SK-N-SH (cell line): ENCODE data around the gene RRP8. TPM values are rescaled to one million over a fixed set of nuclear protein-coding genes. Genes with fewer than 3 reads are reported as not detected.

Experiments used
- CTCF ChIA-PET: fragments of 300-600, 350-600 bp; formaldehyde crosslinking; extraction: SDS; loops from one replicate; lab custom pipeline; 2021; lab: Yijun Ruan, JAX
- POLR2A ChIA-PET: fragments of 350-600 bp; sonication (Branson Sonifier 250); formaldehyde crosslinking; extraction: SDS; loops from one replicate; lab custom pipeline; 2020; ENCODE audit warnings: antibody characterized with exemption, inconsistent platforms; lab: Yijun Ruan, JAX
- DNase-seq: peaks from one replicate; pipeline ENCODE4 v3.0.0; 2012
- H2AFZ ChIP-seq: fragments of 200-600 bp; sonication (generic); 2 replicates; pipeline ENCODE4 v1.8.1; 2016; ENCODE audit warnings: antibody characterized with exemption, mild to moderate bottlenecking, low read depth
- H3F3A ChIP-seq: fragments of 200-600 bp; sonication (generic); replicated peaks from 2 replicates; pipeline ENCODE3; 2016; ENCODE audit warnings: antibody characterized with exemption, mild to moderate bottlenecking; ENCODE audit not compliant: insufficient read depth
- H3K27ac ChIP-seq, 2 experiments: fragments of 200-500 bp in 1 of 2; fragments of 200-600 bp in 1 of 2; sonication (Bioruptor generic) in 1 of 2; sonication (generic), shearing (Covaris generic) in 1 of 2; 2 replicates each; pipeline versions ENCODE4 v1.5.1 to v1.6.1; 2014 to 2016; ENCODE audit warnings: low read depth in 2 of 2, inconsistent platforms in 1 of 2, low read length in 1 of 2, mild to moderate bottlenecking in 1 of 2, mixed read lengths in 1 of 2
- H3K27me3 ChIP-seq: fragments of 200-600 bp; sonication (generic), shearing (Covaris generic); 2 replicates; pipeline ENCODE4 v1.6.1; 2016; ENCODE audit warnings: mixed run types; ENCODE audit not compliant: insufficient read depth
- H3K36me3 ChIP-seq, 2 experiments: fragments of 200-500 bp in 1 of 2; fragments of 200-600 bp in 1 of 2; sonication (Bioruptor generic) in 1 of 2; sonication (generic) in 1 of 2; replicated peaks in 1 of 2; 2 replicates each; pipeline versions ENCODE3 to v1.5.1; 2014 to 2016; ENCODE audit warnings: low read length in 1 of 2, mild to moderate bottlenecking in 1 of 2; ENCODE audit not compliant: insufficient read depth in 2 of 2, control insufficient read depth in 1 of 2
- H3K4me1 ChIP-seq, 2 experiments: fragments of 200-500 bp in 1 of 2; fragments of 200-600 bp in 1 of 2; sonication (Bioruptor generic) in 1 of 2; sonication (generic), shearing (Covaris generic) in 1 of 2; 2 replicates each; pipeline versions ENCODE4 v1.5.1 to v1.6.1; 2014 to 2016; ENCODE audit warnings: low read depth in 1 of 2, low read length in 1 of 2, mixed run types in 1 of 2; ENCODE audit not compliant: insufficient read depth in 2 of 2, control insufficient read depth in 1 of 2
- H3K4me2 ChIP-seq: fragments of 200-600 bp; sonication (generic), shearing (Covaris generic); 2 replicates; pipeline ENCODE4 v1.6.1; 2017; ENCODE audit warnings: mixed run types
- H3K4me3 ChIP-seq, 2 experiments: fragments of 200-500 bp in 1 of 2; fragments of 200-600 bp in 1 of 2; sonication (Bioruptor generic) in 1 of 2; sonication (generic), shearing (Covaris generic) in 1 of 2; 2 replicates each; pipeline versions ENCODE4 v1.5.1 to v1.8.1; 2014 to 2016; ENCODE audit warnings: low read depth in 2 of 2, inconsistent platforms in 1 of 2, low read length in 1 of 2, mild to moderate bottlenecking in 1 of 2, mixed read lengths in 1 of 2, moderate library complexity in 1 of 2
- H3K79me2 ChIP-seq: fragments of 200-600 bp; sonication (generic); 2 replicates; pipeline ENCODE4 v1.8.1; 2017; ENCODE audit warnings: mild to moderate bottlenecking; ENCODE audit not compliant: insufficient read depth
- H3K9ac ChIP-seq: fragments of 200-600 bp; sonication (generic); 2 replicates; pipeline ENCODE4 v1.6.1; 2017; ENCODE audit warnings: mixed run types
- H3K9me2 ChIP-seq: fragments of 200-600 bp; sonication (generic); 2 replicates; pipeline ENCODE4 v1.6.1; 2017; ENCODE audit warnings: mixed run types
- H3K9me3 ChIP-seq: fragments of 200-600 bp; sonication (generic); 2 replicates; pipeline ENCODE4 v1.6.1; 2017; ENCODE audit warnings: mixed run types, mild to moderate bottlenecking, moderate library complexity
- H4K20me1 ChIP-seq: fragments of 200-600 bp; sonication (generic); 2 replicates; pipeline ENCODE4 v1.6.1; 2017; ENCODE audit warnings: mild to moderate bottlenecking, mixed run types; ENCODE audit not compliant: insufficient read depth
- CTCF ChIP-seq: fragments of 200-600 bp; sonication (generic); IDR thresholded peaks from 2 replicates; pipeline ENCODE4 v1.6.1; 2017; ENCODE audit warnings: antibody characterized with exemption, mild to moderate bottlenecking, moderate library complexity
- EP300 ChIP-seq, 2 experiments: IDR thresholded peaks; 2 replicates each; pipeline versions ENCODE4 v1.4.0 to v1.6.1; 2012; ENCODE audit warnings: borderline replicate concordance in 1 of 2, low read depth in 1 of 2, low read length in 1 of 2
- FOSL2 ChIP-seq: IDR thresholded peaks from 2 replicates; pipeline ENCODE4 v1.4.0; 2012; ENCODE audit warnings: low read depth, mild to moderate bottlenecking, moderate library complexity, borderline replicate concordance
- IRF3 ChIP-seq: fragments of 150-350 bp; IDR thresholded peaks from 2 replicates; pipeline ENCODE4 v1.6.1; 2016; ENCODE audit warnings: mild to moderate bottlenecking, low read depth, low read length
- JUND ChIP-seq: IDR thresholded peaks from 2 replicates; pipeline ENCODE4 v1.4.0; 2012
- NFIC ChIP-seq: IDR thresholded peaks from 2 replicates; pipeline ENCODE4 v1.4.0; 2012; ENCODE audit warnings: borderline replicate concordance
- RFX5 ChIP-seq: IDR thresholded peaks from 2 replicates; pipeline ENCODE4 v1.6.1; 2012; ENCODE audit warnings: mild to moderate bottlenecking, improper control_type of control experiment, low read length
- SIN3A ChIP-seq: IDR thresholded peaks from 2 replicates; pipeline ENCODE4 v1.6.1; 2012; ENCODE audit warnings: low read depth, mild to moderate bottlenecking, low read length, moderate library complexity, borderline replicate concordance
- SMC3 ChIP-seq: IDR thresholded peaks from 2 replicates; pipeline ENCODE4 v1.6.1; 2012; ENCODE audit warnings: low read depth, low read length, improper control_type of control experiment
- TAF1 ChIP-seq: IDR thresholded peaks from 2 replicates; pipeline ENCODE4 v1.6.1; 2012; ENCODE audit warnings: low read depth, mild to moderate bottlenecking, low read length, moderate library complexity, borderline replicate concordance
- TEAD4 ChIP-seq: IDR thresholded peaks from 2 replicates; pipeline ENCODE4 v1.4.0; 2012; ENCODE audit warnings: mild to moderate bottlenecking, borderline replicate concordance; ENCODE audit not compliant: insufficient read depth
- USF1 ChIP-seq: IDR thresholded peaks from 2 replicates; pipeline ENCODE4 v1.4.0; 2012; ENCODE audit warnings: low read depth, borderline replicate concordance
- USF2 ChIP-seq: fragments of 150-350 bp; IDR thresholded peaks from 2 replicates; pipeline ENCODE4 v1.6.1; 2017; ENCODE audit warnings: antibody characterized with exemption, low read length, low read depth, borderline replicate concordance
- WGBS: methylation state at CpG from one replicate; pipeline ENCODE4 v1.1.6; 2017; ENCODE audit warnings: low lambda C conversion rate; 5-methylcytosine and 5-hydroxymethylcytosine counted together
- polyA plus RNA-seq, 3 experiments: library from polyadenylated mRNA; depleted of rRNA; stranded (reverse); fragments of >200 nt; gene quantifications; 2 replicates each; pipeline ENCODE4 v1.2.3, GENCODE V29; 2012
- TF ChIP-seq, protein P1 (sequence below): IDR thresholded peaks from 2 replicates; pipeline ENCODE4 v1.4.0; 2012; ENCODE audit warnings: low read depth

Gene RRP8
- polyA plus RNA-seq, 1 of the 3 experiments (the other 2 are of a cell fraction), result 7.8 TPM

DNA sequence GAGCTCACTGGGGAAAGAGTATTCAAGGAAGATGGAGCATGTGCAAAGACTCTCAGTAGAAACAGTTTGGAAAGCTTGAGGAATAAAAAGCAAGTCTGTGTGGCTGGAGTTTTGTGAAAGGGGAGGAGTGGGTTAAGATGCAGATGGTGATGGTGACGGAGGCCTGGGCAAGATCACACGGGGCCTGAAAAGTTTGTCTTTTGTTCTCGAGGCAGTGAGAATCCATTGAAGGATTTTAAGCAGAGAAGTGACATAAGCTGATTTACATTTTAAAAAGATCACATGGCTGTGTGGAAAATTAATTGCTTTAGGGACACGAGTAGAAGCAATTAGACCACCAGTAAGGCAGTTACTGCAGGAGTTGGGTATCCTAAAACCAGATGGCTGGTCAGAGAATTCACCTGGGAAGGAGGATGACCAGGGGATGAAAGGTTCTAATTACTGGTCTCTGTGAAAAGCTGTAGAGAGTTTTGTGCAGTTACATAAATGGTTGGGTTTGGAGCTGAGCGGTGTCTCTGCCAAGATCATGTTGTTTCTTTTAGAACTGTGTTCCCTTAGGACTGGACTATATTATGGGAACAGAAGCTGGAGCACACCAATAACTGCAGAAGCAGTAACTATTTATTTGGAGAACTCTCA lies 7.1 kb downstream of the RRP8 start:
- H3K4me1 ChIP-seq, result no peaks in the 10 kb centered on the region; a peak in 1 of 4 replicates
- no peaks in the 10 kb centered on the region for H3F3A ChIP-seq
- no peaks in the 10 kb centered on the region for H4K20me1 ChIP-seq
- H3K27me3 ChIP-seq, result no peaks in the 10 kb centered on the region
- no peaks in the 10 kb centered on the region for H3K9me3 ChIP-seq
- no peak overlapping the region for H2AFZ ChIP-seq
- no peak for DNase-seq
- H3K9me2 ChIP-seq, result no peaks in the 10 kb centered on the region
- 94% methylated on average over 5 of the region's 5 CpGs for WGBS
- POLR2A ChIA-PET, result interaction anchor here (0.8 kb wide), 1 partner anchor 87 kb away, joined by 3 read pairs; the partner anchor contains the start of gene MRPL17
- CTCF ChIA-PET, result interaction anchor here (0.9 to 2.5 kb wide), 3 partner anchors 13 to 65 kb away, joined by 3 to 9 read pairs (median 3); no protein-coding TSS in a partner anchor
- no peak overlapping the region for H3K4me3 ChIP-seq
- peaks cover 23 to 74% of the 10 kb centered on the region in 2 experiments for H3K36me3 ChIP-seq
- H3K9ac ChIP-seq, result no peak overlapping the region
- no peak for TF ChIP-seq SIN3A
- TF ChIP-seq USF1, result no peak
- TF ChIP-seq TAF1, result no peak
- no peak for TF ChIP-seq USF2
- no peak for TF ChIP-seq TEAD4
- TF ChIP-seq CTCF, result no peak
- TF ChIP-seq, protein P1, sequence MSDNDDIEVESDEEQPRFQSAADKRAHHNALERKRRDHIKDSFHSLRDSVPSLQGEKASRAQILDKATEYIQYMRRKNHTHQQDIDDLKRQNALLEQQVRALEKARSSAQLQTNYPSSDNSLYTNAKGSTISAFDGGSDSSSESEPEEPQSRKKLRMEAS, result no peak
- TF ChIP-seq, all 33 proteins: peak for 0
- Histone ChIP-seq H3K79me2 (peaks cover 33% of the 10 kb centered on the region), H3K27ac (no peak overlapping the region), H3K4me2 (no peak overlapping the region)

DNA sequence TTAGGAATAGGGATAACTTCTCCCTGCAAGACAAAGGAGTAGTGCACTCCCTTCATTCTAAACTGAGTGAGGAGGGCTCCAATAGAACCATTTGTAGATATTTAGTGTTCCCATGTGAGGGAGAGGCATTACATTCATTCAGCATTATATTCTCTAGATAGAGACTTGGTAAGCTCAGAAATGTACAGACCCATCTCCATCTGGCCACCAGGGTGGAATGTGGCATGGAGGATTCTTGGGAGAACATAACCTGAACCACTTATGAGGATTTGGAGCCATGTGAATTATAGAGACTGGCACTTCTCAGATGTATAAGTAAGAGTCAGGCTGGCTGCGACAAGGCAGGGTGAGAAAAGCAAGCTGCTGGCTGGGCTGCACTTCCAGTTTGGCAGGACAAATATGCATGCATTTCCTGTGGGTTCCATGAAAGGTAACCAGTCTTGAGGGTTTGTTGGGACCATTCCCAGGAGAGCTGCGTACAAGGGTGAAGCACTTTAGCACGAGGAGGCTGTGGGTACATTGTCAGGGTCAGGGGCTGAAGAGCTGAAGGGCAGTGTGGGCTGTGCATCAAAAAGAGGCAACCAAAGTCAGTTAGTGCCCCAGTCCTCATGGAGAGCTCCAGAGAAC lies 9.2 kb downstream of the RRP8 start:
- Histone ChIP-seq H3K9ac (no peak overlapping the region), H3K4me3 (no peak overlapping the region), H4K20me1 (no peaks in the 10 kb centered on the region), H3F3A (peaks cover 6% of the 10 kb centered on the region), H3K9me3 (no peaks in the 10 kb centered on the region; the same call in 1 of the 2 replicates), H3K9me2 (no peaks in the 10 kb centered on the region), H3K27ac (no peak overlapping the region), H3K79me2 (peaks cover 14% of the 10 kb centered on the region; the same call in 1 of the 2 replicates), H3K4me2 (no peak overlapping the region), H2AFZ (no peak overlapping the region), H3K36me3 (peaks cover 21 to 53% of the 10 kb centered on the region in 2 experiments), H3K4me1 (no peaks in the 10 kb centered on the region), H3K27me3 (no peaks in the 10 kb centered on the region)
- 92% methylated on average over 2 of the region's 3 CpGs for WGBS
- no peak for DNase-seq
- ChIA-PET POLR2A (interaction anchor here (1.2 kb wide), 1 partner anchor 10 kb away, joined by 5 read pairs; no protein-coding TSS in a partner anchor), CTCF (interaction anchor here (1.0 kb wide), 1 partner anchor 15 kb away, joined by 3 read pairs; no protein-coding TSS in a partner anchor)
- TF ChIP-seq EP300 (IDR thresholded peaks at IDR 0.05; ENCODE audit: borderline replicate concordance in 1 of 2, low read depth in 1 of 2, low read length in 1 of 2) (no peak), JUND (no peak), SMC3 (no peak), CTCF (no peak), SIN3A (no peak), IRF3 (no peak), RFX5 (no peak), FOSL2 (no peak), USF1 (no peak), NFIC (no peak)
- TF ChIP-seq, protein P1, result no peak
